GM18511 (cell line): Measurements from ENCODE around the gene PRKAG2.
A peak's percentile ranks its signal among the peaks of the same experiment; 100 is the strongest.
"Not testable (repeated sequence)": the region's sequence is repeated elsewhere in the genome, so short reads cannot be mapped to it uniquely, and the experiment has no call there.

Source experiments
- ATAC-seq: cut with Tn5 transposase; IDR thresholded peaks from one replicate; pipeline ENCODE4 v1.9.1; 2021; ENCODE audit warnings: mild to moderate bottlenecking, moderate library complexity; ENCODE audit not compliant: unreplicated experiment

The PRKAG2 gene

GRCh38 chr7:151876899-151877777 lies at the start of gene PRKAG2:
PRKAG2 (minus strand) TSS chr7:151877115; CDS start chr7:151876620, 495 bp downstream.
- peak; percentile 65 for ATAC-seq

- ATAC-seq: no peak
Observed at GRCh38 chr7:151926336-151926712, 49.4 kb upstream of the PRKAG2 start.

- no peak for ATAC-seq
Observed at GRCh38 chr7:151925446-151926335, 48.8 kb upstream of the PRKAG2 start.

- ATAC-seq: no peak
Observed at GRCh38 chr7:151924508-151924907, 47.6 kb upstream of the PRKAG2 start.

- no peak for ATAC-seq
Observed at GRCh38 chr7:151924001-151924400, 47.1 kb upstream of the PRKAG2 start.

- ATAC-seq: no peak
Observed at GRCh38 chr7:151923097-151923876, 46.4 kb upstream of the PRKAG2 start.

- ATAC-seq: no peak
Observed at GRCh38 chr7:151921451-151921850, 44.5 kb upstream of the PRKAG2 start.

GRCh38 chr7:151920488-151920887 lies 43.6 kb upstream of the PRKAG2 start:
- no peak for ATAC-seq

- no peak for ATAC-seq
Observed at GRCh38 chr7:151919595-151919994, 42.7 kb upstream of the PRKAG2 start.

- ATAC-seq: no peak
Observed at GRCh38 chr7:151918510-151918843, 41.6 kb upstream of the PRKAG2 start.

- ATAC-seq: no peak
Observed at GRCh38 chr7:151917791-151918509, 41.0 kb upstream of the PRKAG2 start.

- no peak for ATAC-seq
Observed at GRCh38 chr7:151914051-151914450, 37.1 kb upstream of the PRKAG2 start.

- ATAC-seq: not testable (repeated sequence)
Observed at GRCh38 chr7:151910655-151911054, 33.7 kb upstream of the PRKAG2 start.

GRCh38 chr7:151907115-151907514 lies 30.2 kb upstream of the PRKAG2 start:
- not testable (repeated sequence) for ATAC-seq

- ATAC-seq: no peak
Observed at GRCh38 chr7:151905766-151906165, 28.9 kb upstream of the PRKAG2 start.

- no peak for ATAC-seq
Observed at GRCh38 chr7:151905353-151905752, 28.4 kb upstream of the PRKAG2 start.

- ATAC-seq: no peak
Observed at GRCh38 chr7:151904270-151904669, 27.4 kb upstream of the PRKAG2 start.

- ATAC-seq: no peak
Observed at GRCh38 chr7:151903249-151904032, 26.5 kb upstream of the PRKAG2 start.

- ATAC-seq: no peak
Observed at GRCh38 chr7:151902311-151902710, 25.4 kb upstream of the PRKAG2 start.

- ATAC-seq: no peak
Observed at GRCh38 chr7:151901828-151902227, 24.9 kb upstream of the PRKAG2 start.
